OCI-LY1 (cell line): ENCODE results near the gene PKN1.

Source experiments
- CTCF ChIP-seq: fragments of 200-600 bp; sonication (generic), shearing (Covaris generic); IDR thresholded peaks from 2 replicates; pipeline ENCODE4 v1.5.1; 2017; ENCODE audit warnings: mild to moderate bottlenecking, antibody characterized with exemption, low read length, moderate library complexity, mixed read lengths
- EZH2 ChIP-seq: fragments of 200-600 bp; sonication (generic), shearing (Covaris generic); IDR thresholded peaks from 2 replicates; pipeline ENCODE4 v1.8.0; 2017; ENCODE audit warnings: borderline replicate concordance, mixed run types, mild to moderate bottlenecking, antibody characterized with exemption, low read length, moderate library complexity, mixed read lengths

GRCh38 chr19:14467816-14468215 lies 34.7 kb downstream of the PKN1 start:
- TF ChIP-seq CTCF (no peak), EZH2 (no peak)
